Retinal pigment epithelial cell (primary cell): ENCODE data around the gene DHRSX.
"Not testable (repeated sequence)": the region's sequence is repeated elsewhere in the genome, so short reads cannot be mapped to it uniquely, and the experiment has no call there.

Experiments used
- DNase-seq: peaks from one replicate; pipeline ENCODE4 v3.0.0-alpha.2; 2010; ENCODE audit warnings: low read depth
- H3K4me3 ChIP-seq: 2 replicates; pipeline ENCODE4 v1.5.1; 2011; ENCODE audit warnings: mild to moderate bottlenecking, low read length, control low read depth, moderate library complexity
- TF ChIP-seq, protein P1 (sequence below): conservative IDR thresholded peaks from 2 replicates; pipeline ENCODE4 v1.5.1; 2011; ENCODE audit warnings: low read depth, low read length, control low read depth, inconsistent platforms

Gene DHRSX

DNA sequence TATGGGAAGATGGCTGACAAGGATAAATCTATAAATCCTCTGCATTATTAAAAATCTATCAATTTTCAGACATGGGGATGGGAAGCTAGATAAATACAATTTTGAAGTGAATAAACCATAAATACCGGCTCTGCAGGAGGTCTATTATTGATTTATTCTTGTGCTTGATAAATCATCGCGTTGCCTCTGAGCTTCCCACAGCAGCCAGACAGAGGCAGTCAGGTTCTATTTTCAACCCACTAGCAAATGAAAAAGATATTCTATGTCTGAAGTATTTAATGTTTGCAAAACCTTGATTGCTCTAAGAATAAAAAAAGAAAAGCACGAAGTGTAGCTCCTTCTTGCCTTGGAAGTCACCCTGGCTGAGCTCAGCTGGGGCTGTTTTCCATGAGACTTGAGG is 216.2 kb downstream of the DHRSX start:
- H3K4me3 ChIP-seq = no peak overlapping the region
- DNase-seq = no peak

DNA sequence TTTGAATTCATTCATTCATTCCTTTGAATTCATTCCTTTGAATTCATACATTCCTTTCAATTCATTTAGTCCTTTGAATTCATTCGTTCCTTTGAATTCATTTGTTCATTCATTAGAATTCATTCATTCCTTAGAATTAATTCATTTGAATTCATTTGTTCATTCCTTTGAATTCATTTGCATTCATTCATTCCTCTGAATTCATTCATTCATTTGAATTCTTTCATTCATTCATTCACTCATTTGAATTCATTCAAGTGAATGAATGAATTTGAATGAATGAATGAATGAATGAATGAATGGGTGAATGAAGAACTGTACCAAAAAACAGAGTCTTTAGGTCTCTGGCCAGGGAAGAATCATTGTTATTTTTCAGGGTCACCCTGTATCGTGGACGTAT is 216.6 kb downstream of the DHRSX start:
- no peak for DNase-seq
- H3K4me3 ChIP-seq = no peak overlapping the region
- TF ChIP-seq, protein P1, sequence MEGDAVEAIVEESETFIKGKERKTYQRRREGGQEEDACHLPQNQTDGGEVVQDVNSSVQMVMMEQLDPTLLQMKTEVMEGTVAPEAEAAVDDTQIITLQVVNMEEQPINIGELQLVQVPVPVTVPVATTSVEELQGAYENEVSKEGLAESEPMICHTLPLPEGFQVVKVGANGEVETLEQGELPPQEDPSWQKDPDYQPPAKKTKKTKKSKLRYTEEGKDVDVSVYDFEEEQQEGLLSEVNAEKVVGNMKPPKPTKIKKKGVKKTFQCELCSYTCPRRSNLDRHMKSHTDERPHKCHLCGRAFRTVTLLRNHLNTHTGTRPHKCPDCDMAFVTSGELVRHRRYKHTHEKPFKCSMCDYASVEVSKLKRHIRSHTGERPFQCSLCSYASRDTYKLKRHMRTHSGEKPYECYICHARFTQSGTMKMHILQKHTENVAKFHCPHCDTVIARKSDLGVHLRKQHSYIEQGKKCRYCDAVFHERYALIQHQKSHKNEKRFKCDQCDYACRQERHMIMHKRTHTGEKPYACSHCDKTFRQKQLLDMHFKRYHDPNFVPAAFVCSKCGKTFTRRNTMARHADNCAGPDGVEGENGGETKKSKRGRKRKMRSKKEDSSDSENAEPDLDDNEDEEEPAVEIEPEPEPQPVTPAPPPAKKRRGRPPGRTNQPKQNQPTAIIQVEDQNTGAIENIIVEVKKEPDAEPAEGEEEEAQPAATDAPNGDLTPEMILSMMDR = no peak

More for the DNA sequence above, 216.2 kb downstream of the DHRSX start:
- TF ChIP-seq, protein P1 = no peak

DNA sequence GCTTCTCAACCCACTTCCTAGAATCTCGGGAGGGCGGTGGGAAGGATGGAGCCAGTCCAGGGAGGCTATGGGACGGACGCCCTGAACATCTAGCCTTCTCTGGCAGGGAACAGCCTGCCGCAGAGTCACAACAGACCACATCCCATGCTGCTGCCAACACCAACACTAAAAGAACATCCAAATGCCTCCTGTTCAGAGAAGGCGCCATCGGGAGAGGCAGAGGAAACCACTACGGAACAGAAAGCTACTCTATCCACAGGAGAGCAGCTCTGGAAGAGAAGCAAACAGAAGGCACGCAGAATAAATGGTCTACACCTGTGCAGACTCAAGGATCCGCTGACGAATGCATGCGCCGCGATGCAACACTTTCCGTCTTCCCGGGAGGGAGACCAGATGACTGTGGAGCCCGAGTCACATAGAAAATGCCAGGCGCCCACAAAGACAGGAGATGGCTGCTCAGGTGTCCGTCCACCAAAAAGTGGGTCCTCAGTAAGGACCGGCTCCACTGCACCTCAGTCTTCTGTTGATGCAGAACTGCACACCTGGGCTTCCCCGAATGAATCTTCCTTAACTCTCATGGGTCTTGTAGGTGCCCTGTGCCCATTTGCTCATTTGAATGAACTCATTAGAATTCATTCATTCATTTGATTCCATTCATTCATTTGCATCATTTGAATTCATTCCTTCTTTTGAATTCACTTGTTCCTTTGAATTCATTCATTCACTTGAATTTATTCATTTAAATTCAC is 217.5 kb downstream of the DHRSX start:
- TF ChIP-seq, protein P1 = no peak
- no peak overlapping the region for H3K4me3 ChIP-seq

DNA sequence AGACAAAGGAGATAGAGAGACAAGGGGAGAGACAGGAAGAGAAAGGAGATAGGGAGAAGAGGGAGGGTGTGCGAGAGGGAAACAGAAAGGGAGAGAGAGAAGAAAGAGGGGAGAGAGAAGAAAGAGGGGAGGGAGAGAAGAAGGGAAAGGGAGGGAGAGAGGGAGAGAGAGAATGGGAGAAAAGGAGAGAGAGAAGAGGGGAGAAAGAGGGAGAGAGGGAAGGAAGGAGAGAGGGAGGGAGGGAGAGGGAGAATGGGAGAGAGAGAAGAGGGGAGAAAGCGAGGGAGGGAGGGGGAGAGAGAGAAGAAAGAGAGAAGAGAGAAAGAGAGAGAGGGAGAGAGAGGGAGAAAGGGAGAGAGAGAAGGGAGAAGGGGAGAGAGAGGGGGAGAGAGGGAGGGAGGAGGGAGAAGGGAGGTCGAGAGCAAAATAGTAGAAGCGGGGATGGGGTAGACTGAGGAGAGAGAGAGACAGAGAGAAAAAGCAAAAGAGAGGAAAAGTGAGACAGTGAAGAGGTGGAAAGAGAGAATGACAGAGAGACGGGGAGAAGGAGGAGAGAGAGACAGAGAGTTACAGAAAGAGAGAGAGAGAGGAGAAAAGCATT is 218.2 kb downstream of the DHRSX start:
- TF ChIP-seq, protein P1 = no peak

More for the DNA sequence above, 217.5 kb downstream of the DHRSX start:
- no peak for DNase-seq

DNA sequence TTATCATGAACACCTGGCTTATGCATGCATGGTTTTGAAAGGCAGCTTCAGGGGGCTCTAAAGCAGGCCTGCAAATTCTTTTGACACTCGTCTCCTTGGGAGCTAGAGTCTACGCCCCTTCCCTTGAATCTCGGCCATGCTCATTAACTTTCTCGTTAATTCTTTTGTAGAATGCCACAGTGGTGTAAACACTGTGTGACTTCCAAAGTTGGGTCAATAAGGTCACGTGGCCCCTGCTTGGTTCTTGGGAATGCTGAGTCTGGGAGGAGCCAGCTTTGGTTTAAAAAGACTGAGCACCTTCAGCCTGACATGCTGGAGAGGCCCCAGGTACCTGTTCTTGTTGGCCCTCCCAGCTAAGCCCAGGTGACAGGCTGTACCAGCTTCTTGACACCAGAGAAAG is 228.4 kb downstream of the DHRSX start:
- TF ChIP-seq, protein P1 = no peak
- DNase-seq = no peak
- H3K4me3 ChIP-seq = no peak overlapping the region

More for the DNA sequence above, 218.2 kb downstream of the DHRSX start:
- no peak for DNase-seq
- H3K4me3 ChIP-seq = no peak overlapping the region

DNA sequence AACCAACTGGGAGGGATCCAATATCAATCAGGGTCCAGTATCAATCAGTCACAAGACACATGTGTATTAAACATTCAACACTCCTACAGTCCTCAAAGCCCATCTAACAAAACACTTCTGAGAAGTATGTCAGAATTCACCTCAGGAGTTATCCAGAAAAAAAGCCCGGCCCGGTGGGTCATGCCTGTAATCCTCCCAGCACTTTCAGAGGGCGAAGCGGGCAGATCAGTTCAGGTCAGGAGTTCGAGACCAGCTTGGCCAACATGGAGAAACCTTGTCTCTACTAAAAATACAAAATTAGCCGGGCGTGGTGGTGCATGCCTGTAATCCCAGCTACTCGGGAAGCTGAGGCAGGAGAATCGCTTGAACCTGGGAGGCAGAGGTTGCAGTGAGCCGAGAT is 229.2 kb downstream of the DHRSX start:
- not testable (repeated sequence) for DNase-seq

DNA sequence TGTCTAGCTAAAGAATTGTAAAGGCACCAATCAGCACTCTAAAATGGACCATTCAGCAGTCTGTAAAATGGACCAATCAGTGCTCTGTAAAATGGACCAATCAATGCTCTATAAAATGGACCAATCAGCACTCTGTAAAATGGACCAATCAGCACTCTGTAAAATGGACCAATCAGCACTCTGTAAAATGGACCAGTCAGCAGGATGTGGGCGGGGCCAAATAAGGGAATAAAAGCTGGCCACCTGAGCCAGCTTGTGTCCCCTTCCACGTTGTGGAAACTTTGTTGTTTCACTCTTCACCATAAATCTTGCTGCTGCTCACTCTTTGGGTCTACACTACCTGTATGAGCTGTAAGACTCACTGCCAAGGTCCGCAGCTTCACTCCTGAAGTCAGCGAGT is 230.0 kb downstream of the DHRSX start:
- DNase-seq, H3K4me3 ChIP-seq: not testable (repeated sequence)

More for the DNA sequence above, 229.2 kb downstream of the DHRSX start:
- H3K4me3 ChIP-seq = not testable (repeated sequence)

DNA sequence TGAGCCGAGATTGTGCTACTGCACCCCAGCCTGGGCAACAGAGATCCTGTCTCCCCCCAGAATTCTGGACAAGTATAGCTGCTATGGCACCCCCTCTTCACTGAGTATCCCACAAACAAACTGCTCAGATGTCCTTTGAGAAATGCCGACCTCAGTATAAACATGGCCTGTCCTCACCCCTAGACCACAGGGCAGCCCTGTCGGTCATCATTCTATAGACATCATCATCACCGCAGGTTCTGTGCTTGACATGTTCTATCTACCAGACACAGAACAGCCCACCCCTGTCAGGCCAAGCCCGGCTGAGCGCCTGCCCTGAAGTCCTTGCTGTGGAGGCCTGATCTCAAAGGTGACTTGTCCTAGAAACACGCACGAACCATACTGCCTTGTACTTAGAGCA is 232.9 kb downstream of the DHRSX start:
- no peak overlapping the region for H3K4me3 ChIP-seq
- DNase-seq = no peak
- TF ChIP-seq, protein P1 = no peak
